ENCODE data around the gene ABRACL. TPM values are rescaled to one million over a fixed set of nuclear protein-coding genes. Genes with fewer than 3 reads are reported as not detected.

Gene ABRACL
- total RNA-seq, 1 experiment from 2014 or later, result 117 TPM

DNA sequence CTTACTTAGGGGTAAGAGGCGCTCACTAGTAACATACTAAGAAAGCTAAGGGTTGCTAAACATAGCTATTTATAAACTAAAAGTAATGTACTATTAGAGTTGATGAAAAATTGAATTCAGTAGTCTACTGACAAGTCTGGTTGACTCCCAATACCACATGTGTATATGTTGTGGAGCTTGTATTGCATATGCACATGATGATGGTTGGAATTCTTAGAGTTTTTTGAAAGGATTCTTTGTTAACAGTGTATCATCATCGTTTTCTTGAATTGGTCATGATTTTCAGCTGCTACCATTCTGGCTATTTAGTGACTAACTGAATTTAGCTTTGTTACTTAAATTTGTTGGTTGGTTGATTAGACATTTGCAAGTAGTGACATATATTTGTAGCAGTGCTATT is 27.2 kb downstream of the ABRACL start:
- ATAC-seq (no peak), DNase-seq (ENCODE audit: low spot score) (no peak)
- ChIA-PET CTCF (no interaction called here), POLR2A (interaction anchor here (0.6 kb wide), 1 partner anchor 41 kb away, joined by 3 read pairs; no protein-coding TSS in a partner anchor)
- Mint-ChIP-seq H3K4me1 (no peaks in the 10 kb centered on the region), H3K4me3 (no peak overlapping the region), H3K36me3 (no peaks in the 10 kb centered on the region), H3K27ac (no peak overlapping the region), H3K9me3 (no peaks in the 10 kb centered on the region), H3K27me3 (ENCODE audit: low read depth) (no peaks in the 10 kb centered on the region)
- TF ChIP-seq, protein P1, sequence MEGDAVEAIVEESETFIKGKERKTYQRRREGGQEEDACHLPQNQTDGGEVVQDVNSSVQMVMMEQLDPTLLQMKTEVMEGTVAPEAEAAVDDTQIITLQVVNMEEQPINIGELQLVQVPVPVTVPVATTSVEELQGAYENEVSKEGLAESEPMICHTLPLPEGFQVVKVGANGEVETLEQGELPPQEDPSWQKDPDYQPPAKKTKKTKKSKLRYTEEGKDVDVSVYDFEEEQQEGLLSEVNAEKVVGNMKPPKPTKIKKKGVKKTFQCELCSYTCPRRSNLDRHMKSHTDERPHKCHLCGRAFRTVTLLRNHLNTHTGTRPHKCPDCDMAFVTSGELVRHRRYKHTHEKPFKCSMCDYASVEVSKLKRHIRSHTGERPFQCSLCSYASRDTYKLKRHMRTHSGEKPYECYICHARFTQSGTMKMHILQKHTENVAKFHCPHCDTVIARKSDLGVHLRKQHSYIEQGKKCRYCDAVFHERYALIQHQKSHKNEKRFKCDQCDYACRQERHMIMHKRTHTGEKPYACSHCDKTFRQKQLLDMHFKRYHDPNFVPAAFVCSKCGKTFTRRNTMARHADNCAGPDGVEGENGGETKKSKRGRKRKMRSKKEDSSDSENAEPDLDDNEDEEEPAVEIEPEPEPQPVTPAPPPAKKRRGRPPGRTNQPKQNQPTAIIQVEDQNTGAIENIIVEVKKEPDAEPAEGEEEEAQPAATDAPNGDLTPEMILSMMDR (IDR thresholded peaks at IDR 0.05), result no peak
- TF ChIP-seq, protein P2, sequence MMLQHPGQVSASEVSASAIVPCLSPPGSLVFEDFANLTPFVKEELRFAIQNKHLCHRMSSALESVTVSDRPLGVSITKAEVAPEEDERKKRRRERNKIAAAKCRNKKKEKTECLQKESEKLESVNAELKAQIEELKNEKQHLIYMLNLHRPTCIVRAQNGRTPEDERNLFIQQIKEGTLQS (CRISPR knock-in tag; conservative IDR thresholded peaks at IDR 0.05), result no peak
- TF ChIP-seq, protein P3, sequence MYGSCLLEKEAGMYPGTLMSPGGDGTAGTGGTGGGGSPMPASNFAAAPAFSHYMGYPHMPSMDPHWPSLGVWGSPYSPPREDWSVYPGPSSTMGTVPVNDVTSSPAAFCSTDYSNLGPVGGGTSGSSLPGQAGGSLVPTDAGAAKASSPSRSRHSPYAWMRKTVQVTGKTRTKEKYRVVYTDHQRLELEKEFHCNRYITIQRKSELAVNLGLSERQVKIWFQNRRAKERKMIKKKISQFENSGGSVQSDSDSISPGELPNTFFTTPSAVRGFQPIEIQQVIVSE (CRISPR knock-in tag; IDR thresholded peaks at IDR 0.05; ENCODE audit: borderline replicate concordance), result no peak
- TF ChIP-seq FOXP1 (CRISPR knock-in tag; IDR thresholded peaks at IDR 0.05; ENCODE audit: borderline replicate concordance), result no peak
- no peak for TF ChIP-seq ZBTB21 (CRISPR knock-in tag; IDR thresholded peaks at IDR 0.05; ENCODE audit: borderline replicate concordance)
- no peak for TF ChIP-seq ZNF138 (CRISPR knock-in tag; conservative IDR thresholded peaks at IDR 0.05)
- TF ChIP-seq KAT7 (CRISPR knock-in tag; IDR thresholded peaks at IDR 0.05; ENCODE audit: borderline replicate concordance), result no peak
- no peak for TF ChIP-seq ZNF423 (CRISPR knock-in tag; IDR thresholded peaks at IDR 0.05)
- TF ChIP-seq ELF4 (CRISPR knock-in tag; IDR thresholded peaks at IDR 0.05; ENCODE audit: low read depth), result no peak
- TF ChIP-seq CBFB (CRISPR knock-in tag; IDR thresholded peaks at IDR 0.05; ENCODE audit: low read depth), result no peak
- no peak for TF ChIP-seq MYBL2 (CRISPR knock-in tag; IDR thresholded peaks at IDR 0.05)

DNA sequence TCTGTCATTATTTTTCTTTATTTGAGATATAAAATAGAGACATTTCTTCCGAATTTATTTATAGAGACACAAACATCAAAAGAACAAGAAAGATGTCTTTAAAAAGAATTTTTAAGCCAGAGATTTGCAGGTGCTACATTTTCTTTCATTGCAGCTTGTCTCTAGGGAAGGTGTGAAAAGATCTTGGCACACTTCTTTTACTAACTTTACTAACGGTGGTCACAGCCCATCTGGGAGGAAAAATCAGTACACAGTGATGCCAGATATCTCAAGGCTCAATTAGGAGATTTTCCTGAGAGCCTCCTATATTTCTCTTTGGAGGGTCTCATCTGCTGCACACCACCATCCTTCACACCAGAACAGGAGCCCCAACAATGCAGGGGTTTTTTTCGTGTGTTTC is 29.5 kb downstream of the ABRACL start:
- no peaks in the 10 kb centered on the region for H3K36me3 Mint-ChIP-seq
- POLR2A ChIA-PET, result no interaction called here
- no peak for ATAC-seq
- H3K4me1 Mint-ChIP-seq, result no peaks in the 10 kb centered on the region
- H3K9me3 Mint-ChIP-seq, result no peaks in the 10 kb centered on the region
- CTCF ChIA-PET, result no interaction called here
- H3K27me3 Mint-ChIP-seq (ENCODE audit: low read depth), result no peaks in the 10 kb centered on the region
- no peak overlapping the region for H3K4me3 Mint-ChIP-seq
- no peak overlapping the region for H3K27ac Mint-ChIP-seq
- no peak for DNase-seq (ENCODE audit: low spot score)
- TF ChIP-seq ZNF671 (CRISPR knock-in tag; IDR thresholded peaks at IDR 0.05) (no peak), SP1 (CRISPR knock-in tag; conservative IDR thresholded peaks at IDR 0.05) (no peak), ZNF317 (CRISPR knock-in tag; IDR thresholded peaks at IDR 0.05; ENCODE audit: borderline replicate concordance, low read depth) (no peak), SOX15 (CRISPR knock-in tag; IDR thresholded peaks at IDR 0.05) (no peak), ZNF396 (CRISPR knock-in tag; IDR thresholded peaks at IDR 0.05; ENCODE audit: borderline replicate concordance) (no peak), FOXP1 (CRISPR knock-in tag; IDR thresholded peaks at IDR 0.05; ENCODE audit: borderline replicate concordance) (no peak), ZNF423 (CRISPR knock-in tag; IDR thresholded peaks at IDR 0.05) (no peak), ZNF232 (CRISPR knock-in tag; IDR thresholded peaks at IDR 0.05) (no peak)
- TF ChIP-seq, protein P4, sequence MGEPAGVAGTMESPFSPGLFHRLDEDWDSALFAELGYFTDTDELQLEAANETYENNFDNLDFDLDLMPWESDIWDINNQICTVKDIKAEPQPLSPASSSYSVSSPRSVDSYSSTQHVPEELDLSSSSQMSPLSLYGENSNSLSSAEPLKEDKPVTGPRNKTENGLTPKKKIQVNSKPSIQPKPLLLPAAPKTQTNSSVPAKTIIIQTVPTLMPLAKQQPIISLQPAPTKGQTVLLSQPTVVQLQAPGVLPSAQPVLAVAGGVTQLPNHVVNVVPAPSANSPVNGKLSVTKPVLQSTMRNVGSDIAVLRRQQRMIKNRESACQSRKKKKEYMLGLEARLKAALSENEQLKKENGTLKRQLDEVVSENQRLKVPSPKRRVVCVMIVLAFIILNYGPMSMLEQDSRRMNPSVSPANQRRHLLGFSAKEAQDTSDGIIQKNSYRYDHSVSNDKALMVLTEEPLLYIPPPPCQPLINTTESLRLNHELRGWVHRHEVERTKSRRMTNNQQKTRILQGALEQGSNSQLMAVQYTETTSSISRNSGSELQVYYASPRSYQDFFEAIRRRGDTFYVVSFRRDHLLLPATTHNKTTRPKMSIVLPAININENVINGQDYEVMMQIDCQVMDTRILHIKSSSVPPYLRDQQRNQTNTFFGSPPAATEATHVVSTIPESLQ (CRISPR knock-in tag; IDR thresholded peaks at IDR 0.05), result no peak
- TF ChIP-seq, protein P5, sequence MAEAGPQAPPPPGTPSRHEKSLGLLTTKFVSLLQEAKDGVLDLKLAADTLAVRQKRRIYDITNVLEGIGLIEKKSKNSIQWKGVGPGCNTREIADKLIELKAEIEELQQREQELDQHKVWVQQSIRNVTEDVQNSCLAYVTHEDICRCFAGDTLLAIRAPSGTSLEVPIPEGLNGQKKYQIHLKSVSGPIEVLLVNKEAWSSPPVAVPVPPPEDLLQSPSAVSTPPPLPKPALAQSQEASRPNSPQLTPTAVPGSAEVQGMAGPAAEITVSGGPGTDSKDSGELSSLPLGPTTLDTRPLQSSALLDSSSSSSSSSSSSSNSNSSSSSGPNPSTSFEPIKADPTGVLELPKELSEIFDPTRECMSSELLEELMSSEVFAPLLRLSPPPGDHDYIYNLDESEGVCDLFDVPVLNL (CRISPR knock-in tag; IDR thresholded peaks at IDR 0.05; ENCODE audit: borderline replicate concordance, low read depth), result no peak
- TF ChIP-seq, protein P6, sequence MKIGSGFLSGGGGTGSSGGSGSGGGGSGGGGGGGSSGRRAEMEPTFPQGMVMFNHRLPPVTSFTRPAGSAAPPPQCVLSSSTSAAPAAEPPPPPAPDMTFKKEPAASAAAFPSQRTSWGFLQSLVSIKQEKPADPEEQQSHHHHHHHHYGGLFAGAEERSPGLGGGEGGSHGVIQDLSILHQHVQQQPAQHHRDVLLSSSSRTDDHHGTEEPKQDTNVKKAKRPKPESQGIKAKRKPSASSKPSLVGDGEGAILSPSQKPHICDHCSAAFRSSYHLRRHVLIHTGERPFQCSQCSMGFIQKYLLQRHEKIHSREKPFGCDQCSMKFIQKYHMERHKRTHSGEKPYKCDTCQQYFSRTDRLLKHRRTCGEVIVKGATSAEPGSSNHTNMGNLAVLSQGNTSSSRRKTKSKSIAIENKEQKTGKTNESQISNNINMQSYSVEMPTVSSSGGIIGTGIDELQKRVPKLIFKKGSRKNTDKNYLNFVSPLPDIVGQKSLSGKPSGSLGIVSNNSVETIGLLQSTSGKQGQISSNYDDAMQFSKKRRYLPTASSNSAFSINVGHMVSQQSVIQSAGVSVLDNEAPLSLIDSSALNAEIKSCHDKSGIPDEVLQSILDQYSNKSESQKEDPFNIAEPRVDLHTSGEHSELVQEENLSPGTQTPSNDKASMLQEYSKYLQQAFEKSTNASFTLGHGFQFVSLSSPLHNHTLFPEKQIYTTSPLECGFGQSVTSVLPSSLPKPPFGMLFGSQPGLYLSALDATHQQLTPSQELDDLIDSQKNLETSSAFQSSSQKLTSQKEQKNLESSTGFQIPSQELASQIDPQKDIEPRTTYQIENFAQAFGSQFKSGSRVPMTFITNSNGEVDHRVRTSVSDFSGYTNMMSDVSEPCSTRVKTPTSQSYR (CRISPR knock-in tag; IDR thresholded peaks at IDR 0.05), result no peak
- TF ChIP-seq, protein P7, sequence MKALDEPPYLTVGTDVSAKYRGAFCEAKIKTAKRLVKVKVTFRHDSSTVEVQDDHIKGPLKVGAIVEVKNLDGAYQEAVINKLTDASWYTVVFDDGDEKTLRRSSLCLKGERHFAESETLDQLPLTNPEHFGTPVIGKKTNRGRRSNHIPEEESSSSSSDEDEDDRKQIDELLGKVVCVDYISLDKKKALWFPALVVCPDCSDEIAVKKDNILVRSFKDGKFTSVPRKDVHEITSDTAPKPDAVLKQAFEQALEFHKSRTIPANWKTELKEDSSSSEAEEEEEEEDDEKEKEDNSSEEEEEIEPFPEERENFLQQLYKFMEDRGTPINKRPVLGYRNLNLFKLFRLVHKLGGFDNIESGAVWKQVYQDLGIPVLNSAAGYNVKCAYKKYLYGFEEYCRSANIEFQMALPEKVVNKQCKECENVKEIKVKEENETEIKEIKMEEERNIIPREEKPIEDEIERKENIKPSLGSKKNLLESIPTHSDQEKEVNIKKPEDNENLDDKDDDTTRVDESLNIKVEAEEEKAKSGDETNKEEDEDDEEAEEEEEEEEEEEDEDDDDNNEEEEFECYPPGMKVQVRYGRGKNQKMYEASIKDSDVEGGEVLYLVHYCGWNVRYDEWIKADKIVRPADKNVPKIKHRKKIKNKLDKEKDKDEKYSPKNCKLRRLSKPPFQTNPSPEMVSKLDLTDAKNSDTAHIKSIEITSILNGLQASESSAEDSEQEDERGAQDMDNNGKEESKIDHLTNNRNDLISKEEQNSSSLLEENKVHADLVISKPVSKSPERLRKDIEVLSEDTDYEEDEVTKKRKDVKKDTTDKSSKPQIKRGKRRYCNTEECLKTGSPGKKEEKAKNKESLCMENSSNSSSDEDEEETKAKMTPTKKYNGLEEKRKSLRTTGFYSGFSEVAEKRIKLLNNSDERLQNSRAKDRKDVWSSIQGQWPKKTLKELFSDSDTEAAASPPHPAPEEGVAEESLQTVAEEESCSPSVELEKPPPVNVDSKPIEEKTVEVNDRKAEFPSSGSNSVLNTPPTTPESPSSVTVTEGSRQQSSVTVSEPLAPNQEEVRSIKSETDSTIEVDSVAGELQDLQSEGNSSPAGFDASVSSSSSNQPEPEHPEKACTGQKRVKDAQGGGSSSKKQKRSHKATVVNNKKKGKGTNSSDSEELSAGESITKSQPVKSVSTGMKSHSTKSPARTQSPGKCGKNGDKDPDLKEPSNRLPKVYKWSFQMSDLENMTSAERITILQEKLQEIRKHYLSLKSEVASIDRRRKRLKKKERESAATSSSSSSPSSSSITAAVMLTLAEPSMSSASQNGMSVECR (CRISPR knock-in tag; IDR thresholded peaks at IDR 0.05; ENCODE audit: borderline replicate concordance), result no peak

All from WTC11 (cell line).